ENCODE data around the gene ARHGAP18.

ARHGAP18 gene

GRCh38 chr6:129748901-129749748 lies 39.1 kb upstream of the ARHGAP18 start:
- no peak for TF ChIP-seq CTCF (IDR thresholded peaks at IDR 0.05; ENCODE audit: borderline replicate concordance, insufficient read depth, low read depth, low read length)

GRCh38 chr6:129748212-129748900 lies 38.4 kb upstream of the ARHGAP18 start:
- no peak overlapping the region for H3K4me3 ChIP-seq (ENCODE audit: low read depth, low read length)
- TF ChIP-seq CTCF (IDR thresholded peaks at IDR 0.05; ENCODE audit: borderline replicate concordance, insufficient read depth, low read depth, low read length) = no peak

More at GRCh38 chr6:129748901-129749748, 39.1 kb upstream of the ARHGAP18 start:
- H3K4me3 ChIP-seq (ENCODE audit: low read depth, low read length) = no peak overlapping the region

- TF ChIP-seq CTCF (IDR thresholded peaks at IDR 0.05; ENCODE audit: borderline replicate concordance, insufficient read depth, low read depth, low read length) = no peak
- H3K4me3 ChIP-seq (ENCODE audit: low read depth, low read length) = no peak overlapping the region
Measured at GRCh38 chr6:129747588-129748112, 37.7 kb upstream of the ARHGAP18 start.

- TF ChIP-seq CTCF (IDR thresholded peaks at IDR 0.05; ENCODE audit: borderline replicate concordance, insufficient read depth, low read depth, low read length) = no peak
- no peak overlapping the region for H3K4me3 ChIP-seq (ENCODE audit: low read depth, low read length)
Measured at GRCh38 chr6:129744880-129745237, 34.9 kb upstream of the ARHGAP18 start.

- no peak overlapping the region for H3K4me3 ChIP-seq (ENCODE audit: low read depth, low read length)
- TF ChIP-seq CTCF (IDR thresholded peaks at IDR 0.05; ENCODE audit: borderline replicate concordance, insufficient read depth, low read depth, low read length) = no peak
Measured at GRCh38 chr6:129744201-129744879, 34.4 kb upstream of the ARHGAP18 start.

GRCh38 chr6:129740013-129740412 lies 30.0 kb upstream of the ARHGAP18 start:
- TF ChIP-seq CTCF (IDR thresholded peaks at IDR 0.05; ENCODE audit: borderline replicate concordance, insufficient read depth, low read depth, low read length) = no peak
- no peak overlapping the region for H3K4me3 ChIP-seq (ENCODE audit: low read depth, low read length)
